ENCODE measurements around the gene MAP2K6. TPM values are rescaled to one million over a fixed set of nuclear protein-coding genes. Genes with fewer than 3 reads are reported as not detected.
A peak's percentile ranks its signal among the peaks of the same experiment; 100 is the strongest.

Gene MAP2K6
- 8.4 and 10.3 TPM in 2 replicates for total RNA-seq (2014; rRNA removed; shearing (Covaris generic))
- total RNA-seq (2022), result 25.2 and 27.6 TPM in 2 replicates
- percentile 71 among the genes with signal in this experiment for Bru-seq, nascent RNA
- percentile 65 among the genes with signal in this experiment for BruChase-seq, experiment 1, labeled RNA remaining after a 6-hour chase
- percentile 69 among the genes with signal in this experiment for BruChase-seq, experiment 2, labeled RNA remaining after a 2-hour chase
- long read RNA-seq, full-length matches to known transcripts, result 16 of 26 reads
- long read RNA-seq, partial matches to known transcripts, result 0 of 26 reads
- long read RNA-seq, other reads (novel, unspliced or antisense), result 10 of 26 reads

GRCh38 chr17:69414408-69415274 is at the start of gene MAP2K6:
TSS of gene MAP2K6 (plus strand) at chr17:69414697. CDS start at chr17:69414985, 288 bp downstream.
- BruUV-seq (replicated peaks), result no TSS peak
- ChIA-PET POLR2A (interaction anchor here (0.5 to 5.6 kb wide), 29 partner anchors 9 to 695 kb away, joined by 3 to 49 read pairs (median 3); partner anchors contain the start of gene ABCA5), CTCF (ENCODE audit: unreplicated experiment) (interaction anchor here (0.5 to 1.4 kb wide), 8 partner anchors 10 to 104 kb away, joined by 3 to 4 read pairs (median 4); no protein-coding TSS in a partner anchor)
- no peak for TF ChIP-seq EZH2phosphoT487 (IDR thresholded peaks at IDR 0.05; ENCODE audit: borderline replicate concordance, low read depth, low read length)
- TF ChIP-seq, protein P1, sequence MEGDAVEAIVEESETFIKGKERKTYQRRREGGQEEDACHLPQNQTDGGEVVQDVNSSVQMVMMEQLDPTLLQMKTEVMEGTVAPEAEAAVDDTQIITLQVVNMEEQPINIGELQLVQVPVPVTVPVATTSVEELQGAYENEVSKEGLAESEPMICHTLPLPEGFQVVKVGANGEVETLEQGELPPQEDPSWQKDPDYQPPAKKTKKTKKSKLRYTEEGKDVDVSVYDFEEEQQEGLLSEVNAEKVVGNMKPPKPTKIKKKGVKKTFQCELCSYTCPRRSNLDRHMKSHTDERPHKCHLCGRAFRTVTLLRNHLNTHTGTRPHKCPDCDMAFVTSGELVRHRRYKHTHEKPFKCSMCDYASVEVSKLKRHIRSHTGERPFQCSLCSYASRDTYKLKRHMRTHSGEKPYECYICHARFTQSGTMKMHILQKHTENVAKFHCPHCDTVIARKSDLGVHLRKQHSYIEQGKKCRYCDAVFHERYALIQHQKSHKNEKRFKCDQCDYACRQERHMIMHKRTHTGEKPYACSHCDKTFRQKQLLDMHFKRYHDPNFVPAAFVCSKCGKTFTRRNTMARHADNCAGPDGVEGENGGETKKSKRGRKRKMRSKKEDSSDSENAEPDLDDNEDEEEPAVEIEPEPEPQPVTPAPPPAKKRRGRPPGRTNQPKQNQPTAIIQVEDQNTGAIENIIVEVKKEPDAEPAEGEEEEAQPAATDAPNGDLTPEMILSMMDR (conservative IDR thresholded peaks at IDR 0.05; ENCODE audit: low read length), result no peak
- H3K79me2 ChIP-seq (ENCODE audit: insufficient read depth, low read depth, low read length), result peaks cover 28% of the 10 kb centered on the region; the same call in 1 of the 2 replicates
- peak within 1 kb of the TSS; percentile 73 for H3K4me3 ChIP-seq (ENCODE audit: low read depth, low read length, poor library complexity, severe bottlenecking)
- peak within 1 kb of the TSS; percentile 99 for H2AFZ ChIP-seq (ENCODE audit: low read length)
- peaks cover 36% of the 10 kb centered on the region for H3K4me1 ChIP-seq (ENCODE audit: insufficient read depth, low read length, poor library complexity, severe bottlenecking)
- H3K4me2 ChIP-seq (ENCODE audit: low read length), result peak within 1 kb of the TSS; percentile 80
- peak within 1 kb of the TSS; percentile 68 for H3K27ac ChIP-seq (ENCODE audit: low read depth, low read length, poor library complexity, severe bottlenecking)
- no peaks in the 10 kb centered on the region for H3K9me2 ChIP-seq (ENCODE audit: insufficient read depth, low read length)
- H3K9me3 ChIP-seq (ENCODE audit: low read length), result no peaks in the 10 kb centered on the region
- H4K20me1 ChIP-seq (ENCODE audit: insufficient read depth, low read length), result no peaks in the 10 kb centered on the region
- H3K36me3 ChIP-seq (ENCODE audit: insufficient read depth, low read length), result no peaks in the 10 kb centered on the region
- DNase-seq (ENCODE audit: low spot score), result peak; percentile 91
- intact Hi-C loops (cut with micrococcal nuclease; ENCODE audit: unreplicated experiment), result loop anchor here (1.0 to 10.0 kb wide), 5 partner anchors 87 to 750 kb away; partner anchors contain the start of genes ABCA5 and KCNJ2

DNA sequence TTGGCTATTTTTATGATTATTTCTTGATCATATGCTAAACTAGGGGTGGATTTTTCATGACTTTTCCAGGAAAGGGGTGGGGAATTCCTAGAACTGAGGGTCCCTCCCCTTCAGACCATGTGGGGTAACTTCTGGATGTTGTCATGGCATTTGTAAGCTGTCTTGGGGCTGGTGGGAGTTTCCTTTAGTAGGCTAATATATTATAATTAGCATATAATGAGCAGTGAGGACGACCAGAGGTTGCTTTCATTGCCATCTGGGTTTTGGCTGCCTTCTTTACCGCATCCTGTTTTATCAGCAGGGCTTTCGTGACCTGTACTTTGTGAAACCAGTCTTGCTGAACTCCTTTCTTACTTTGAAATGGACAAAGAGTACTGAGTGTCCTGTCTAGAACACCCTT is 47.2 kb upstream of the MAP2K6 start:
- ChIA-PET CTCF (ENCODE audit: unreplicated experiment) (interaction anchor here (1.2 to 1.4 kb wide), 2 partner anchors 40 to 53 kb away, joined by 3 read pairs; partner anchors contain the start of gene ABCA5), POLR2A (interaction anchor here (0.6 to 1.5 kb wide), 5 partner anchors 9 to 300 kb away, joined by 3 to 4 read pairs (median 3); no protein-coding TSS in a partner anchor)
- Histone ChIP-seq H3K27ac (ENCODE audit: low read depth, low read length, poor library complexity, severe bottlenecking) (no peak overlapping the region), H3K4me2 (ENCODE audit: low read length) (no peak overlapping the region), H3K9me3 (ENCODE audit: low read length) (no peaks in the 10 kb centered on the region), H3K4me1 (ENCODE audit: insufficient read depth, low read length, poor library complexity, severe bottlenecking) (no peaks in the 10 kb centered on the region), H4K20me1 (ENCODE audit: insufficient read depth, low read length) (no peaks in the 10 kb centered on the region), H3K36me3 (ENCODE audit: insufficient read depth, low read length) (no peaks in the 10 kb centered on the region), H3K79me2 (ENCODE audit: insufficient read depth, low read depth, low read length) (no peaks in the 10 kb centered on the region), H2AFZ (ENCODE audit: low read length) (no peak overlapping the region), H3K4me3 (ENCODE audit: low read depth, low read length, poor library complexity, severe bottlenecking) (no peak overlapping the region), H3K9me2 (ENCODE audit: insufficient read depth, low read length) (no peaks in the 10 kb centered on the region)
- intact Hi-C loops (cut with micrococcal nuclease; ENCODE audit: unreplicated experiment), result no loop called here
- TF ChIP-seq EZH2phosphoT487 (IDR thresholded peaks at IDR 0.05; ENCODE audit: borderline replicate concordance, low read depth, low read length), result no peak
- TF ChIP-seq, protein P1 (conservative IDR thresholded peaks at IDR 0.05; ENCODE audit: low read length), result no peak
- DNase-seq (ENCODE audit: low spot score), result no peak
- no TSS peak for BruUV-seq (replicated peaks)

Data from OCI-LY7 (cell line).